Ovary (tissue), 9 donors: ENCODE measurements around the gene ALLC. TPM values are rescaled to one million over a fixed set of nuclear protein-coding genes. Genes with fewer than 3 reads are reported as not detected.

Source experiments
- DNase-seq, 5 donors: peaks; one replicate each; pipeline ENCODE4 v3.0.0-alpha.2; 2019 to 2020
- H3K27ac ChIP-seq, 2 donors: fragments of 200-600 bp; one replicate each; pipeline versions ENCODE4 v1.5.1 to v1.8.0; 2019 to 2022
- H3K27me3 ChIP-seq: fragments of 200-600 bp; one replicate; pipeline ENCODE4 v1.8.0; 2022
- H3K36me3 ChIP-seq: fragments of 200-600 bp; sonication (generic); one replicate; pipeline ENCODE4 v1.5.1; 2019
- H3K4me1 ChIP-seq: one replicate; pipeline ENCODE4 v1.8.1; 2013; ENCODE audit warnings: mild to moderate bottlenecking, moderate library complexity; ENCODE audit not compliant: insufficient read depth
- H3K4me3 ChIP-seq: fragments of 200-600 bp; sonication (generic); one replicate; pipeline ENCODE4 v1.5.1; 2017
- H3K9me3 ChIP-seq, 2 donors: fragments of 200-600 bp in 1 of 2; sonication (generic) in 1 of 2; one replicate each; pipeline versions ENCODE4 v1.5.1 to v1.8.1; 2013 to 2019; ENCODE audit warnings: mild to moderate bottlenecking in 1 of 2, moderate library complexity in 1 of 2
- CTCF ChIP-seq, 3 donors: fragments of 450-650 bp in 2 of 3; fragments of 200-600 bp in 1 of 3; IDR thresholded peaks; one replicate each; pipeline versions ENCODE4 v1.5.1 to v1.8.0; 2016 to 2022; ENCODE audit warnings: antibody characterized with exemption in 3 of 3, mild to moderate bottlenecking in 1 of 3
- EP300 ChIP-seq: sonication (generic); formaldehyde crosslinking; IDR thresholded peaks from one replicate; pipeline ENCODE4 v1.6.1; 2017; ENCODE audit warnings: antibody characterized with exemption
- POLR2A ChIP-seq: fragments of 450-650 bp; IDR thresholded peaks from one replicate; pipeline ENCODE4 v1.6.1; 2017; ENCODE audit warnings: antibody characterized with exemption, mild to moderate bottlenecking, moderate library complexity
- WGBS, 3 donors: extraction: QIAGEN DNeasy Blood & Tissue Kit in 1 of 3; methylation state at CpG; one replicate each; pipeline versions ENCODE4 v1.1.5 to v1.1.7; 2013 to 2017; 5-methylcytosine and 5-hydroxymethylcytosine counted together
- intact Hi-C, 4 donors: fragments of 100-400 bp; cut with DNase I; formaldehyde crosslinking; loops; one replicate each; pipeline versions ENCODE4 v1.11.0 to v1.15.1; 2022 to 2023
- polyA plus RNA-seq, 2 donors: library from polyadenylated mRNA; stranded (reverse); fragments of 200-250 nt in 1 of 2; fragments of 350-450 nt in 1 of 2; fragmentation: Illumina TruSeq in 1 of 2; extraction: RNeasy Lipid Tissue Mini Kit (QIAGEN cat#74804) in 1 of 2; gene quantifications; one replicate each; pipeline ENCODE4 v1.2.3, GENCODE V29; 2013 to 2014
- total RNA-seq, 7 donors: library from RNA; depleted of rRNA in 2 of 7; stranded (reverse); fragments of >200 nt in 2 of 7; fragmentation: NEBNext Ultra II Directional in 3 of 7; extraction: Animal tissue kit (Norgen Biotek cat#: 25700) in 3 of 7; gene quantifications; one replicate each; pipeline versions ENCODE4 v1.1.0 to v1.2.4, GENCODE V29; 2016 to 2023
- donor health status: DM: no; HTN: no; CAD: no; lungs with moderate emphysema.
- donor health status: DM: no; HTN: no; CAD: no.
- donor health status: Bipolar disorder and iron deficiency.
- donor health status: DM: yes; HTN: yes; CAD: no.
- donor health status: DM: no; HTN: no; CAD: no.
- donor health status: DM: yes; HTN: yes; CAD: no.

ALLC gene
- total and polyA plus RNA-seq, 9 donors = 0.20 to 1.2 (median 0.76) TPM; not detected in 5

GRCh38 chr2:3630631-3631030 is 27.4 kb upstream of the ALLC start:
- H3K36me3 ChIP-seq = no peaks in the 10 kb centered on the region
- intact Hi-C loops = loop anchor here in 1 of 4 donors (5.0 kb wide), 1 partner anchor 33 kb away; the partner anchor contains the start of gene COLEC11
- no peaks in the 10 kb centered on the region for H3K9me3 ChIP-seq
- H3K4me1 ChIP-seq = peaks cover 63% of the 10 kb centered on the region
- TF ChIP-seq EP300 (no peak), POLR2A (no peak), CTCF (IDR thresholded peaks at IDR 0.05) (no peak)
- no peak overlapping the region for H3K4me3 ChIP-seq
- H3K27me3 ChIP-seq = no peaks in the 10 kb centered on the region
- 16 to 47% (median 19%) methylated on average over 7 of the region's 7 CpGs for WGBS, 3 donors
- peak overlapping the region in 1 of 2 donors; percentile 68 for H3K27ac ChIP-seq
- peak in 4 of 5 donors; percentile 21 to 55 (median 48) for DNase-seq

- peak in 4 of 5 donors; percentile 60 to 81 (median 75) for DNase-seq
- H3K27ac ChIP-seq = peak overlapping the region; percentile 2 to 68
- WGBS, 3 donors = 22 to 51% (median 25%) methylated on average over 13 to 15 of the region's 15 CpGs
Observed at GRCh38 chr2:3631161-3631850, 26.7 kb upstream of the ALLC start.

DNA sequence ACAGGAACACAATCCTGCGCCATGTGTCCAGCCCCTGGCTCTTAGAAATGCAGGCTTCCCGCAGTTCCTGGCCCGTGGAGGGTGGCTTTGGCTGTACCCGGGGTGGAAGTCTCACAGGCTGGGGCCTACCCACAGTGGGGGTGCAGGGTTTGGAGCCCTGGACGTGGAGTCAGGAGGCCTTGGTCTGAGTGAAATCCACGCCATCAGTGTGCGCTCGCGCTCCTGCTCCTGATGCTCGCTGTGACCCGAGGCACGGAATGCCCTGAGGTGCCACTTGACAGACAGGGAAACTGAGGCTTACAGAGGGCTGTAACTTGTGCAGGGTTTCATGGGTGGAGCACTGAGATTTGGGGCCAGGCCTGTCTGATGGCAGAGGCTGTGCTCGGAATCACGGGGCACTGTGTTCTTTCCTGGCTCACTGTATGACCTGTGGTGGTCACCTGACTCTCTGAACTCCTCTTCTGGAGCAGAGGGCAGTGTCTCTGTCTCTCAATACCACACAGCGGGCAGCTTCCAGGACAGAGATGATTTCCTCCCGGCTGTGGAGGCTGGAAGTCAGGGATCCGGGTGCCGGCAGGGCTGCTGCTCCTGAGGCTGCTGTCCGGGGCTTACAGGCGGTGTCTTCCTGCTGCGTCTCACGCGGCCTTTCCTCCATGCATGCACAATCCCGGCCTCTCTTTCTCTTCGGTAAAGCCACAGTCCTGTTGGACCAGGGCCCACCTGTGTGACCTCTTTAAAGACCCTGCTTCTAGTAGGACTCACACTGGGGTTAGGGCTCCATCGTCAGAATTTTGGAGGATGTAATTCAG is 25.9 kb upstream of the ALLC start:
- DNase-seq = peak in 3 of 5 donors; percentile 24 to 48 (median 43)
- Histone ChIP-seq H3K27me3 (no peaks in the 10 kb centered on the region), H3K27ac (peak overlapping the region in 1 of 2 donors; percentile 68), H3K4me1 (peaks cover 52% of the 10 kb centered on the region), H3K9me3 (no peaks in the 10 kb centered on the region), H3K4me3 (no peak overlapping the region), H3K36me3 (no peaks in the 10 kb centered on the region)
- 82 to 87% (median 86%) methylated on average over 26 of the region's 26 CpGs for WGBS, 3 donors
- intact Hi-C loops = loop anchor here in 1 of 4 donors (5.0 kb wide), 1 partner anchor 35 kb away; the partner anchor contains the start of gene COLEC11
- TF ChIP-seq CTCF (IDR thresholded peaks at IDR 0.05) (no peak), POLR2A (no peak)

More at GRCh38 chr2:3631161-3631850, 26.7 kb upstream of the ALLC start:
- Histone ChIP-seq H3K4me1 (peaks cover 56% of the 10 kb centered on the region), H3K9me3 (no peaks in the 10 kb centered on the region), H3K27me3 (no peaks in the 10 kb centered on the region), H3K4me3 (no peak overlapping the region), H3K36me3 (no peaks in the 10 kb centered on the region)
- intact Hi-C loops = loop anchor here in 1 of 4 donors (5.0 kb wide), 1 partner anchor 34 kb away; the partner anchor contains the start of gene COLEC11
- TF ChIP-seq CTCF (IDR thresholded peaks at IDR 0.05) (no peak), EP300 (no peak), POLR2A (no peak)

DNA sequence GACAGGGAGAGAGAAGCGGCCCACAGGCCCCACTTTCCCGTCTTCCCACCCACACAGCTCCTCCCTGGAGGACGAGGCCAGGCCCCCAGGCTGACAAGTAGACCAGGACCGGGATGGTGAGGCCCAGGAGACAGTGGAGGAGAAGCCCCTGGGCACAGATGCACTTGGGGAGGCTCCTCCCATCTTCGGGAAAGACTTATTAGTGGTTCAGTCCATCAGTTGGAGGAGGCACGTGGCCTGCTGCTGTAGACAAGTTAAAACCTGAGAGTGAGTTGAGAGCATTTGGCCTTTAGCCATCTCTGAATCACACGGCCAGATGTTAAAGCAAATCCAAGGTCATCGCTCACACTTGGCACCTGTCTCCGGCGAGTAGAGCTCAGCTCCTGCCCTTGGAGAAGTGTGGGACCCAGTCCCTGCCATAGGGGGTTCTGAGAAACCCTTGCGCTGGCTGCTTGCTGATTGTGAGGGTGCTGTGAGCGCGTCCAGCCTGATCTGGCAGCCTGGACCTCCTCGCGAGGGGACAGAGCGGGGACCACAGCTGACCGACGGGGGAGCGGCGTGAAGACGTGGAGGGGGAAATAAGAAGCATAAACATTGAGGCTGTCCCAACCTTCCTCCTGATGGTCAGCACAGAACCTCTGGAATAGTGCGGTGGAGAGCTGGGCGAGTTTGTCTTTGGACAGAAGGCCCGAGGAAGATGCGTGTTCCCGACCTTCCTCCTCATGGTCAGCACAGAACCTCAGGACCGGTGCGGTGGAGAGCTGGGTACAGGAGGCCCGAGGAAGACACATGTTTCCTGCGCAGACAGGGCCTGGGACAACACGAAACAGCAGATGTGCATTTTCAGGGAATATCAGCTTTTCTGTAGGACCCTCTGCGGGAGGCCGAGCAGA is 24.7 kb upstream of the ALLC start:
- 60 to 73% (median 70%) methylated on average over 33 of the region's 33 CpGs for WGBS, 3 donors
- peak; percentile 65 to 82 (median 73) for DNase-seq

More for the DNA sequence above, 24.7 kb upstream of the ALLC start:
- Histone ChIP-seq H3K4me1 (peaks cover 42% of the 10 kb centered on the region), H3K27me3 (no peaks in the 10 kb centered on the region), H3K27ac (peak overlapping the region; percentile 22 to 68), H3K9me3 (no peaks in the 10 kb centered on the region), H3K36me3 (no peaks in the 10 kb centered on the region), H3K4me3 (no peak overlapping the region)
- TF ChIP-seq CTCF (IDR thresholded peaks at IDR 0.05) = no peak
- TF ChIP-seq POLR2A = no peak
- TF ChIP-seq EP300 = no peak
- intact Hi-C loops = loop anchor here in 1 of 4 donors (5.0 kb wide), 1 partner anchor 36 kb away; the partner anchor contains the start of gene COLEC11
